Middle frontal gyrus (tissue), 1 donor: ENCODE data around the gene APPBP2.
"Not testable (repeated sequence)": the region's sequence is repeated elsewhere in the genome, so short reads cannot be mapped to it uniquely, and the experiment has no call there.

Experiments
- DNase-seq: peaks from one replicate; pipeline ENCODE4 v3.0.0-alpha.2; 2015; ENCODE audit warnings: low spot score; ENCODE audit errors: extremely low spot score

Gene APPBP2

GRCh38 chr17:60496041-60496440 is 30.0 kb downstream of the APPBP2 start:
- no peak for DNase-seq

- no peak for DNase-seq
Observed at GRCh38 chr17:60495260-60495659, 30.8 kb downstream of the APPBP2 start.

GRCh38 chr17:60493847-60494321 is 32.2 kb downstream of the APPBP2 start:
- no peak for DNase-seq

- DNase-seq, result no peak
Observed at GRCh38 chr17:60491771-60492170, 34.3 kb downstream of the APPBP2 start.

- DNase-seq, result not testable (repeated sequence)
Observed at GRCh38 chr17:60490594-60490993, 35.4 kb downstream of the APPBP2 start.

- peak; percentile 64 for DNase-seq
Observed at GRCh38 chr17:60481604-60482003, 44.4 kb downstream of the APPBP2 start.

- no peak for DNase-seq
Observed at GRCh38 chr17:60473788-60474187, 52.3 kb downstream of the APPBP2 start.

GRCh38 chr17:60472449-60472848 is 53.6 kb downstream of the APPBP2 start:
- DNase-seq, result no peak

GRCh38 chr17:60471451-60471850 is 54.6 kb downstream of the APPBP2 start:
- DNase-seq, result no peak

GRCh38 chr17:60468371-60468770 is 57.7 kb downstream of the APPBP2 start:
- no peak for DNase-seq

- no peak for DNase-seq
Observed at GRCh38 chr17:60464343-60464742, 61.7 kb downstream of the APPBP2 start.

- DNase-seq, result no peak
Observed at GRCh38 chr17:60463157-60463835, 62.7 kb downstream of the APPBP2 start.

GRCh38 chr17:60461584-60461983 is 64.5 kb downstream of the APPBP2 start:
- DNase-seq, result no peak

- no peak for DNase-seq
Observed at GRCh38 chr17:60457148-60457547, 68.9 kb downstream of the APPBP2 start.

- no peak for DNase-seq
Observed at GRCh38 chr17:60455378-60455777, 70.7 kb downstream of the APPBP2 start.

- no peak for DNase-seq
Observed at GRCh38 chr17:60451965-60452364, 74.1 kb downstream of the APPBP2 start.

GRCh38 chr17:60451071-60451470 is 75.0 kb downstream of the APPBP2 start:
- no peak for DNase-seq

GRCh38 chr17:60447375-60447774 is 78.7 kb downstream of the APPBP2 start:
- DNase-seq, result no peak

- no peak for DNase-seq
Observed at GRCh38 chr17:60445144-60445543, 80.9 kb downstream of the APPBP2 start.

- no peak for DNase-seq
Observed at GRCh38 chr17:60443713-60444112, 82.3 kb downstream of the APPBP2 start.

- no peak for DNase-seq
Observed at GRCh38 chr17:60442271-60443173, 83.5 kb downstream of the APPBP2 start.

- no peak for DNase-seq
Observed at GRCh38 chr17:60439501-60439900, 86.5 kb downstream of the APPBP2 start.
